ENCODE measurements around the gene GLB1L2.

The GLB1L2 gene

GRCh38 chr11:134358165-134358855 is 26.5 kb downstream of the GLB1L2 start:
- Histone ChIP-seq H3K9me3 (ENCODE audit: control insufficient read depth, low read length) (no peaks in the 10 kb centered on the region), H3K4me3 (ENCODE audit: insufficient read depth, low read depth, low read length) (no peak overlapping the region), H3K4me1 (ENCODE audit: control insufficient read depth, insufficient read depth, low read length) (no peaks in the 10 kb centered on the region), H3K27me3 (ENCODE audit: control insufficient read depth, insufficient read depth, low read length, poor library complexity, severe bottlenecking) (no peaks in the 10 kb centered on the region), H3K36me3 (ENCODE audit: control insufficient read depth, insufficient read depth, low read length) (no peaks in the 10 kb centered on the region), H3K27ac (ENCODE audit: insufficient read depth, low read depth, low read length, poor library complexity, severe bottlenecking) (no peak overlapping the region)
- WGBS, 2 experiments: 92 to 94% methylated on average over 27 of the region's 27 CpGs

- Histone ChIP-seq H3K9me3 (ENCODE audit: control insufficient read depth, low read length) (no peaks in the 10 kb centered on the region), H3K27ac (ENCODE audit: insufficient read depth, low read depth, low read length, poor library complexity, severe bottlenecking) (no peak overlapping the region), H3K4me3 (ENCODE audit: insufficient read depth, low read depth, low read length) (no peak overlapping the region), H3K4me1 (ENCODE audit: control insufficient read depth, insufficient read depth, low read length) (no peaks in the 10 kb centered on the region), H3K36me3 (ENCODE audit: control insufficient read depth, insufficient read depth, low read length) (no peaks in the 10 kb centered on the region), H3K27me3 (ENCODE audit: control insufficient read depth, insufficient read depth, low read length, poor library complexity, severe bottlenecking) (no peaks in the 10 kb centered on the region)
- WGBS, 2 experiments: 92 to 94% methylated on average over 18 of the region's 18 CpGs
Measured at GRCh38 chr11:134358856-134359490, 27.2 kb downstream of the GLB1L2 start.

DNA sequence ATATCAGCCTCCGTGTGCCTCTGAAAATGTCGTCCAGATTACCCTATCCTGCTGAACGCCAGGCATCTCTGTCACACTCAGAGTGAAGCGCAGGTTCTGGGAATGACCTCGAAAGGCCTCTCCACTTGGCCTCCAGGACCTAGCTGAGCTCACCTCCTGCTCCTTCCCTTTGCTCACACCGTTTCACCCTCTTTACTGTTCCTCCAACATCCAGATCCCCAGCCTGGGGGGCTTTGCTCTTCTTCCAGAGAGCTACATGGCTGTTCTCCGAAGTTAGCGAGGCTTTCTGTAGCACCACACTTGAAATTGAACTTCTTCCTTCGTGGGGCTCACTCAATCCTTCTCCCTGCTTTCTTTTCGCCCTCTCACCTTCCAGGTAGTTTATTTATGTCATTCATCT is 27.9 kb downstream of the GLB1L2 start:
- Histone ChIP-seq H3K4me1 (ENCODE audit: control insufficient read depth, insufficient read depth, low read length) (no peaks in the 10 kb centered on the region), H3K4me3 (ENCODE audit: insufficient read depth, low read depth, low read length) (no peak overlapping the region), H3K27me3 (ENCODE audit: control insufficient read depth, insufficient read depth, low read length, poor library complexity, severe bottlenecking) (no peaks in the 10 kb centered on the region), H3K9me3 (ENCODE audit: control insufficient read depth, low read length) (no peaks in the 10 kb centered on the region), H3K36me3 (ENCODE audit: control insufficient read depth, insufficient read depth, low read length) (no peaks in the 10 kb centered on the region), H3K27ac (ENCODE audit: insufficient read depth, low read depth, low read length, poor library complexity, severe bottlenecking) (no peak overlapping the region)
- WGBS, 2 experiments: 93 to 94% methylated on average over 10 of the region's 10 CpGs

DNA sequence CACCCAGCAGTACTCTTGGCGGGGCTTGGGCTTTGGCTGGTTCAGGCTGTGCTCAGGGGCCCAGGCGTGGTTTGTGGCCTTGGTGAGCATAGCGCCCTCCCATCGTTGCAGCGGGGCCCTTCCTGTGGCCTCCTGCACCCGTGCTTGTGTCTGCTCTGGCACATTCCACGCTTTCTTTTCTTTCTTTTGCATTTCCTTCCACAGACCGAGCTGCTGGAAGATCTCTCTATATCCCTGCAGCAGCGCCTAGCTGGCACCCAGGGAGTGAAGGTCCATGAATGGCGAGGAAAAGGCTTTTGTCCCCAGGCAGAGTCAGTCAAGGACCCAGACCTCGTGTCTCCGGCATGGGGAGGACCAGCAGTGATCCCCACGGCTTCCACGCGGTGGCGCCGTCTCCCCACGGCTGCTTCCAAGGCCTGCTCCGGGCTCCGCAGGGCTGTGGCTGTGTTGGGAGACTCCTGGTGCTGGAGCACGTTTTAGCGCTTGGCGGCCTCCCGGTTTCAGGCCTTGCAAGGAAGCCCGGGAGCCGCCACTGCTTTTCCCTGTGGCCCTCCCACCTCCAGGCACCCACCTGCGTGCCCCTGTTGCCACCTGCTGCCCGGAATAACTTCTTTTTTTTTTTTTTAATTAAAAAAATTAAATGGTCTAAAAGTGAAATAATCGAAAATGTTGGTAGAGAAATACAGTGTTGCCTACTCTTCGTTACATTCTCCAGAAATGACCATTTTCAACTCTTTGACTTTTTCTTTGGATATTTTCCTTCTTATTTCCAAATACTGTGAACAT is 28.5 kb downstream of the GLB1L2 start:
- no peak overlapping the region for H3K27ac ChIP-seq (ENCODE audit: insufficient read depth, low read depth, low read length, poor library complexity, severe bottlenecking)
- no peaks in the 10 kb centered on the region for H3K27me3 ChIP-seq (ENCODE audit: control insufficient read depth, insufficient read depth, low read length, poor library complexity, severe bottlenecking)
- no peaks in the 10 kb centered on the region for H3K9me3 ChIP-seq (ENCODE audit: control insufficient read depth, low read length)
- WGBS, 2 experiments: 30 to 33% methylated on average over 28 to 29 of the region's 30 CpGs
- H3K36me3 ChIP-seq (ENCODE audit: control insufficient read depth, insufficient read depth, low read length): no peaks in the 10 kb centered on the region
- no peaks in the 10 kb centered on the region for H3K4me1 ChIP-seq (ENCODE audit: control insufficient read depth, insufficient read depth, low read length)
- H3K4me3 ChIP-seq (ENCODE audit: insufficient read depth, low read depth, low read length): no peak overlapping the region

- Histone ChIP-seq H3K27me3 (ENCODE audit: control insufficient read depth, insufficient read depth, low read length, poor library complexity, severe bottlenecking) (no peaks in the 10 kb centered on the region), H3K4me1 (ENCODE audit: control insufficient read depth, insufficient read depth, low read length) (no peaks in the 10 kb centered on the region), H3K9me3 (ENCODE audit: control insufficient read depth, low read length) (no peaks in the 10 kb centered on the region), H3K27ac (ENCODE audit: insufficient read depth, low read depth, low read length, poor library complexity, severe bottlenecking) (no peak overlapping the region), H3K4me3 (ENCODE audit: insufficient read depth, low read depth, low read length) (no peak overlapping the region), H3K36me3 (ENCODE audit: control insufficient read depth, insufficient read depth, low read length) (no peaks in the 10 kb centered on the region)
- 88 to 91% methylated on average over 26 of the region's 26 CpGs for WGBS, 2 experiments
Measured at GRCh38 chr11:134361661-134362060, 29.9 kb downstream of the GLB1L2 start.

GRCh38 chr11:134362192-134362901 is 30.6 kb downstream of the GLB1L2 start:
- Histone ChIP-seq H3K4me1 (ENCODE audit: control insufficient read depth, insufficient read depth, low read length) (no peaks in the 10 kb centered on the region), H3K27ac (ENCODE audit: insufficient read depth, low read depth, low read length, poor library complexity, severe bottlenecking) (no peak overlapping the region), H3K36me3 (ENCODE audit: control insufficient read depth, insufficient read depth, low read length) (no peaks in the 10 kb centered on the region), H3K9me3 (ENCODE audit: control insufficient read depth, low read length) (no peaks in the 10 kb centered on the region), H3K27me3 (ENCODE audit: control insufficient read depth, insufficient read depth, low read length, poor library complexity, severe bottlenecking) (no peaks in the 10 kb centered on the region), H3K4me3 (ENCODE audit: insufficient read depth, low read depth, low read length) (no peak overlapping the region)
- WGBS, 2 experiments: 92 to 93% methylated on average over 32 of the region's 32 CpGs

DNA sequence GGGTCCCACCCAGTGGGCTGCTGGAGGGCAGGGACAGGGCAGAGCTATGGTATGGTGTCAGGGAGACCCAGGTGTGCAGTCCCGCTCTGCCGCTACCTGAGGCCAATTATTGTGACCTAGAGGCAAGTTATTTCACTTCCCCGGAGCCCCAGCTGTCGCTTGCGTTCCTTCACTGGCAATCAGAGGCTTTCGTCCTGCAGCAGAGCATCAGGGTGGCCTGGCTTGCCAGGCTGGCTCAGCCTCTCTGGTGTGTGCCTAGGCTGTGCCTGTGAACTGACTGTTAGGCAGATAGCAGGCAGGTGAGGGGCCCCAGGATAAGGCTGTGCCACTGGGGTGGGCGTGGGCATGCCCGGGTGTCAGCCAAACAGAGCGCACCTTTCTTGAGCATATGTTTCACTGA is 31.4 kb downstream of the GLB1L2 start:
- no peaks in the 10 kb centered on the region for H3K36me3 ChIP-seq (ENCODE audit: control insufficient read depth, insufficient read depth, low read length)
- no peaks in the 10 kb centered on the region for H3K9me3 ChIP-seq (ENCODE audit: control insufficient read depth, low read length)
- no peaks in the 10 kb centered on the region for H3K4me1 ChIP-seq (ENCODE audit: control insufficient read depth, insufficient read depth, low read length)
- H3K27me3 ChIP-seq (ENCODE audit: control insufficient read depth, insufficient read depth, low read length, poor library complexity, severe bottlenecking): no peaks in the 10 kb centered on the region
- 94 to 95% methylated on average over 9 of the region's 9 CpGs for WGBS, 2 experiments
- H3K4me3 ChIP-seq (ENCODE audit: insufficient read depth, low read depth, low read length): no peak overlapping the region
- no peak overlapping the region for H3K27ac ChIP-seq (ENCODE audit: insufficient read depth, low read depth, low read length, poor library complexity, severe bottlenecking)

DNA sequence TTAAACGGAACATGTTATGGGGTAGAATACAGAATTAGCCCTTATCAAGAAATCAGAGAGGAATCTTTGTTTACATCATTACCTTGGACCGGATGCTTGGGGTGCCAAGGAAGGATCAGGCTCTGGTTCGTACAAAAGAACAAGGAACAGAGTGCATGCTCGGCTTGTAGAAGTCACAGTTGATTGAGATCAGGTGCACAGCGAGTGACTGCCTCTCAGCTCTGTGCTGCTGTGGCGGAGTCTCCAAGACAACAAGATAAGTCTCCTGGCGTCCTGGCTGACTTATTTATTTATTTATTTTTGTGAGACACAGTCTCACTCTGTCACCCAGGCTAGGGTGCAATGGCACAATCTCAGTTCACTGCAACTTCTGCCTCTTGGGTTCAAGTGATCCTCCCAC is 31.8 kb downstream of the GLB1L2 start:
- H3K4me1 ChIP-seq (ENCODE audit: control insufficient read depth, insufficient read depth, low read length): no peaks in the 10 kb centered on the region
- no peaks in the 10 kb centered on the region for H3K9me3 ChIP-seq (ENCODE audit: control insufficient read depth, low read length)
- WGBS, 2 experiments: 87 to 91% methylated on average over 7 of the region's 7 CpGs
- no peaks in the 10 kb centered on the region for H3K27me3 ChIP-seq (ENCODE audit: control insufficient read depth, insufficient read depth, low read length, poor library complexity, severe bottlenecking)
- no peak overlapping the region for H3K27ac ChIP-seq (ENCODE audit: insufficient read depth, low read depth, low read length, poor library complexity, severe bottlenecking)
- no peaks in the 10 kb centered on the region for H3K36me3 ChIP-seq (ENCODE audit: control insufficient read depth, insufficient read depth, low read length)
- H3K4me3 ChIP-seq (ENCODE audit: insufficient read depth, low read depth, low read length): no peak overlapping the region

GRCh38 chr11:134364261-134364660 is 32.5 kb downstream of the GLB1L2 start:
- H3K9me3 ChIP-seq (ENCODE audit: control insufficient read depth, low read length): no peaks in the 10 kb centered on the region
- H3K4me3 ChIP-seq (ENCODE audit: insufficient read depth, low read depth, low read length): no peak overlapping the region
- no peaks in the 10 kb centered on the region for H3K4me1 ChIP-seq (ENCODE audit: control insufficient read depth, insufficient read depth, low read length)
- H3K36me3 ChIP-seq (ENCODE audit: control insufficient read depth, insufficient read depth, low read length): no peaks in the 10 kb centered on the region
- WGBS, 2 experiments: 89 to 90% methylated on average over 9 of the region's 9 CpGs
- no peaks in the 10 kb centered on the region for H3K27me3 ChIP-seq (ENCODE audit: control insufficient read depth, insufficient read depth, low read length, poor library complexity, severe bottlenecking)
- H3K27ac ChIP-seq (ENCODE audit: insufficient read depth, low read depth, low read length, poor library complexity, severe bottlenecking): no peak overlapping the region

All from ectodermal cell (in vitro differentiated cells).